NCI-H526 (cell line): ENCODE data around the gene PLEKHG7.
A peak's percentile ranks its signal among the peaks of the same experiment; 100 is the strongest.
"Not testable (repeated sequence)": the region's sequence is repeated elsewhere in the genome, so short reads cannot be mapped to it uniquely, and the experiment has no call there.

ENCODE experiments used
- DNase-seq, 2 experiments: peaks; one replicate each; lab custom pipeline; 2025; lab: John Stamatoyannopoulos, UW

PLEKHG7 gene

GRCh38 chr12:92749691-92750090 lies 46.9 kb downstream of the PLEKHG7 start:
- DNase-seq, result not testable (repeated sequence)

GRCh38 chr12:92753976-92754885 lies 51.4 kb downstream of the PLEKHG7 start:
- DNase-seq, result no peak

- no peak for DNase-seq
Observed at GRCh38 chr12:92756898-92757596, 54.3 kb downstream of the PLEKHG7 start.

- DNase-seq, result no peak
Observed at GRCh38 chr12:92757597-92758121, 54.9 kb downstream of the PLEKHG7 start.

- no peak for DNase-seq
Observed at GRCh38 chr12:92759634-92760268, 57.0 kb downstream of the PLEKHG7 start.

- DNase-seq, result no peak
Observed at GRCh38 chr12:92762773-92763172, 60.0 kb downstream of the PLEKHG7 start.

- no peak for DNase-seq
Observed at GRCh38 chr12:92764831-92765230, 62.0 kb downstream of the PLEKHG7 start.

GRCh38 chr12:92765871-92766270 lies 63.1 kb downstream of the PLEKHG7 start:
- no peak for DNase-seq

GRCh38 chr12:92769124-92769901 lies 66.5 kb downstream of the PLEKHG7 start:
- no peak for DNase-seq

- no peak for DNase-seq
Observed at GRCh38 chr12:92771001-92771400, 68.2 kb downstream of the PLEKHG7 start.

GRCh38 chr12:92775416-92775815 lies 72.6 kb downstream of the PLEKHG7 start:
- DNase-seq, result no peak

GRCh38 chr12:92778525-92778924 lies 75.7 kb downstream of the PLEKHG7 start:
- no peak for DNase-seq

GRCh38 chr12:92779902-92780301 lies 77.1 kb downstream of the PLEKHG7 start:
- DNase-seq, result no peak

GRCh38 chr12:92784356-92784755 lies 81.6 kb downstream of the PLEKHG7 start:
- no peak for DNase-seq

- peak; percentile 79 to 91 for DNase-seq
Observed at GRCh38 chr12:92784797-92785562, 82.2 kb downstream of the PLEKHG7 start.

- no peak for DNase-seq
Observed at GRCh38 chr12:92785563-92785950, 82.8 kb downstream of the PLEKHG7 start.

GRCh38 chr12:92786045-92786444 lies 83.3 kb downstream of the PLEKHG7 start:
- no peak for DNase-seq

- not testable (repeated sequence) for DNase-seq
Observed at GRCh38 chr12:92794356-92794755, 91.6 kb downstream of the PLEKHG7 start.

- DNase-seq, result no peak
Observed at GRCh38 chr12:92794814-92795213, 92.0 kb downstream of the PLEKHG7 start.

- no peak for DNase-seq
Observed at GRCh38 chr12:92796650-92797049, 93.9 kb downstream of the PLEKHG7 start.

- no peak for DNase-seq
Observed at GRCh38 chr12:92802906-92803305, 100.1 kb downstream of the PLEKHG7 start.
